Caco-2 (cell line): ENCODE data around the gene TP53BP2. TPM values are rescaled to one million over a fixed set of nuclear protein-coding genes. Genes with fewer than 3 reads are reported as not detected.

ENCODE experiments used
- BruUV-seq: library from RNA; stranded (reverse); fragments of 400-500 nt; replicated peaks from 2 replicates; lab custom pipeline; 2021; lab: Mats Ljungman, UMichigan
- CTCF ChIA-PET: fragments of 300-600 bp; sonication (Branson Sonifier 250); formaldehyde crosslinking; loops from one replicate; lab custom pipeline; 2022; ENCODE audit warnings: antibody characterized with exemption; lab: Charles Lee
- POLR2A ChIA-PET: fragments of 300-600 bp; sonication (Branson Sonifier 250); formaldehyde crosslinking; loops from one replicate; lab custom pipeline; 2022; ENCODE audit warnings: antibody characterized with exemption; lab: Charles Lee
- DNase-seq, 2 experiments: peaks; one replicate each; pipeline versions ENCODE4 v3.0.0 to v3.0.0-alpha.2; 2020 to 2022
- H3K27me3 ChIP-seq: replicated peaks from 2 replicates; pipeline ENCODE4 v1.6.0; 2011; ENCODE audit warnings: low read length; ENCODE audit not compliant: control insufficient read depth, insufficient read depth
- H3K36me3 ChIP-seq: 2 replicates; pipeline ENCODE4 v1.5.1; 2011; ENCODE audit warnings: low read length; ENCODE audit not compliant: control insufficient read depth, insufficient read depth
- H3K4me1 ChIP-seq: fragments of 250-450 bp; sonication (Bioruptor Pico); 2 replicates; pipeline ENCODE4 v1.5.1; 2020; ENCODE audit warnings: mild to moderate bottlenecking
- H3K4me3 ChIP-seq: 2 replicates; pipeline ENCODE4 v1.5.1; 2011; ENCODE audit warnings: low read depth, mild to moderate bottlenecking, control low read depth, low read length
- H3K9me3 ChIP-seq: fragments of 250-450 bp; sonication (Bioruptor Pico); 2 replicates; pipeline ENCODE4 v1.5.1; 2020; ENCODE audit warnings: mild to moderate bottlenecking, moderate library complexity
- H3K27ac Mint-ChIP-seq: one replicate; pipeline ENCODE4 v1.8.0; 2022; ENCODE audit warnings: mixed read lengths; ENCODE audit not compliant: unreplicated experiment
- H3K27me3 Mint-ChIP-seq: one replicate; pipeline ENCODE4 v1.8.0; 2022; ENCODE audit warnings: mixed read lengths; ENCODE audit not compliant: insufficient read depth, unreplicated experiment
- H3K36me3 Mint-ChIP-seq: one replicate; pipeline ENCODE4 v1.8.0; 2022; ENCODE audit warnings: mild to moderate bottlenecking, mixed read lengths; ENCODE audit not compliant: insufficient read depth, unreplicated experiment
- H3K4me1 Mint-ChIP-seq: one replicate; pipeline ENCODE4 v1.8.0; 2022; ENCODE audit warnings: low read depth, mixed read lengths; ENCODE audit not compliant: unreplicated experiment
- H3K4me3 Mint-ChIP-seq: one replicate; pipeline ENCODE4 v1.8.0; 2022; ENCODE audit warnings: mild to moderate bottlenecking, moderate library complexity, mixed read lengths; ENCODE audit not compliant: unreplicated experiment
- H3K9me3 Mint-ChIP-seq: one replicate; pipeline ENCODE4 v1.8.0; 2022; ENCODE audit warnings: mixed read lengths; ENCODE audit not compliant: unreplicated experiment
- CTCF ChIP-seq, 2 experiments: fragments of 200-600 bp in 1 of 2; IDR thresholded peaks; 1 replicate in 1 of 2; 2 replicates in 1 of 2; pipeline versions ENCODE4 v1.5.1 to v1.8.0; 2011 to 2022; ENCODE audit warnings: antibody characterized with exemption in 1 of 2, control low read depth in 1 of 2, inconsistent platforms in 1 of 2, low read depth in 1 of 2, low read length in 1 of 2, mild to moderate bottlenecking in 1 of 2, moderate library complexity in 1 of 2; ENCODE audit not compliant: insufficient read depth in 1 of 2, severe bottlenecking in 1 of 2, unreplicated experiment in 1 of 2
- intact Hi-C: fragments of 100-400 bp; cut with micrococcal nuclease; formaldehyde crosslinking; loops from one replicate; pipeline ENCODE4 v1.10.0; 2022; ENCODE audit not compliant: unreplicated experiment
- total RNA-seq: library from RNA; stranded (reverse); gene quantifications from 2 replicates; pipeline ENCODE4 v1.2.3, GENCODE V29; 2022

The TP53BP2 gene
- total RNA-seq, 1 experiment from 2014 or later = 49.6 TPM

- no peak overlapping the region for H3K27ac Mint-ChIP-seq
- no peak for TF ChIP-seq CTCF (IDR thresholded peaks at IDR 0.05; ENCODE audit: insufficient read depth in 1 of 2, low read depth in 1 of 2, low read length in 1 of 2, severe bottlenecking in 1 of 2, unreplicated experiment in 1 of 2)
These were observed 13.8 kb downstream of the TP53BP2 start for GRCh38 chr1:223831755-223832636.

GRCh38 chr1:223829678-223830077, 16.1 kb downstream of the TP53BP2 start:
- ChIA-PET CTCF (no interaction called here), POLR2A (no interaction called here)
- intact Hi-C loops = no loop called here
- Mint-ChIP-seq H3K9me3 (no peaks in the 10 kb centered on the region), H3K27ac (no peak overlapping the region), H3K36me3 (peaks cover 19% of the 10 kb centered on the region), H3K4me1 (peaks cover 36% of the 10 kb centered on the region), H3K4me3 (no peak overlapping the region), H3K27me3 (no peaks in the 10 kb centered on the region)
- no peak for DNase-seq
- peaks cover 18% of the 10 kb centered on the region for H3K4me1 ChIP-seq
- TF ChIP-seq CTCF (IDR thresholded peaks at IDR 0.05; ENCODE audit: insufficient read depth in 1 of 2, low read depth in 1 of 2, low read length in 1 of 2, severe bottlenecking in 1 of 2, unreplicated experiment in 1 of 2) = no peak
- H3K27me3 ChIP-seq = no peaks in the 10 kb centered on the region
- no peak overlapping the region for H3K4me3 ChIP-seq
- H3K9me3 ChIP-seq = no peaks in the 10 kb centered on the region
- no peaks in the 10 kb centered on the region for H3K36me3 ChIP-seq
- BruUV-seq = no TSS peak

More at GRCh38 chr1:223831755-223832636, 13.8 kb downstream of the TP53BP2 start:
- H3K27me3 ChIP-seq = no peaks in the 10 kb centered on the region
- ChIA-PET CTCF (no interaction called here), POLR2A (no interaction called here)
- Mint-ChIP-seq H3K4me1 (peaks cover 17% of the 10 kb centered on the region), H3K4me3 (no peak overlapping the region), H3K27me3 (no peaks in the 10 kb centered on the region), H3K36me3 (peaks cover 9% of the 10 kb centered on the region), H3K9me3 (no peaks in the 10 kb centered on the region)
- intact Hi-C loops = no loop called here
- DNase-seq = no peak
- H3K36me3 ChIP-seq = no peaks in the 10 kb centered on the region
- BruUV-seq = no TSS peak
- H3K9me3 ChIP-seq = no peaks in the 10 kb centered on the region
- no peak overlapping the region for H3K4me3 ChIP-seq
- peaks cover 23% of the 10 kb centered on the region for H3K4me1 ChIP-seq

GRCh38 chr1:223828162-223828848, 17.4 kb downstream of the TP53BP2 start:
- no peaks in the 10 kb centered on the region for H3K9me3 ChIP-seq
- ChIA-PET CTCF (no interaction called here), POLR2A (no interaction called here)
- H3K27me3 ChIP-seq = no peaks in the 10 kb centered on the region
- no TSS peak for BruUV-seq
- no peak overlapping the region for H3K4me3 ChIP-seq
- no peaks in the 10 kb centered on the region for H3K36me3 ChIP-seq
- no peak for DNase-seq
- Mint-ChIP-seq H3K27ac (no peak overlapping the region), H3K27me3 (no peaks in the 10 kb centered on the region), H3K4me1 (peaks cover 41% of the 10 kb centered on the region), H3K36me3 (peaks cover 19% of the 10 kb centered on the region), H3K9me3 (no peaks in the 10 kb centered on the region), H3K4me3 (no peak overlapping the region)
- no peak for TF ChIP-seq CTCF (IDR thresholded peaks at IDR 0.05; ENCODE audit: insufficient read depth in 1 of 2, low read depth in 1 of 2, low read length in 1 of 2, severe bottlenecking in 1 of 2, unreplicated experiment in 1 of 2)
- intact Hi-C loops = no loop called here
- H3K4me1 ChIP-seq = peaks cover 13% of the 10 kb centered on the region
